Embryonic facial prominence (tissue), 1 donor: ENCODE results near the gene SRGAP2C.
"Not testable (repeated sequence)": the region's sequence is repeated elsewhere in the genome, so short reads cannot be mapped to it uniquely, and the experiment has no call there.

Experiments
- DNase-seq: peaks from one replicate; pipeline ENCODE4 v3.0.0-alpha.2; 2016; ENCODE audit errors: extremely low spot score

Gene SRGAP2C

GRCh38 chr1:121226925-121227324 is 42.1 kb downstream of the SRGAP2C start:
- DNase-seq: not testable (repeated sequence)

- not testable (repeated sequence) for DNase-seq
Observed at GRCh38 chr1:121227544-121228330, 43.0 kb downstream of the SRGAP2C start.

GRCh38 chr1:121230636-121231035 is 45.9 kb downstream of the SRGAP2C start:
- DNase-seq: not testable (repeated sequence)

- not testable (repeated sequence) for DNase-seq
Observed at GRCh38 chr1:121232445-121233125, 47.8 kb downstream of the SRGAP2C start.

- not testable (repeated sequence) for DNase-seq
Observed at GRCh38 chr1:121234090-121234759, 49.5 kb downstream of the SRGAP2C start.

- DNase-seq: not testable (repeated sequence)
Observed at GRCh38 chr1:121238384-121238783, 53.6 kb downstream of the SRGAP2C start.

GRCh38 chr1:121243913-121244312 is 59.1 kb downstream of the SRGAP2C start:
- not testable (repeated sequence) for DNase-seq

- DNase-seq: not testable (repeated sequence)
Observed at GRCh38 chr1:121246399-121246798, 61.6 kb downstream of the SRGAP2C start.

- DNase-seq: not testable (repeated sequence)
Observed at GRCh38 chr1:121252656-121253055, 67.9 kb downstream of the SRGAP2C start.

GRCh38 chr1:121254618-121255017 is 69.8 kb downstream of the SRGAP2C start:
- DNase-seq: not testable (repeated sequence)

GRCh38 chr1:121257632-121258031 is 72.9 kb downstream of the SRGAP2C start:
- not testable (repeated sequence) for DNase-seq

- not testable (repeated sequence) for DNase-seq
Observed at GRCh38 chr1:121258134-121258533, 73.4 kb downstream of the SRGAP2C start.

- DNase-seq: not testable (repeated sequence)
Observed at GRCh38 chr1:121260205-121260604, 75.4 kb downstream of the SRGAP2C start.

GRCh38 chr1:121262163-121262562 is 77.4 kb downstream of the SRGAP2C start:
- DNase-seq: not testable (repeated sequence)

- not testable (repeated sequence) for DNase-seq
Observed at GRCh38 chr1:121263789-121264244, 79.0 kb downstream of the SRGAP2C start.

- DNase-seq: not testable (repeated sequence)
Observed at GRCh38 chr1:121267072-121267471, 82.3 kb downstream of the SRGAP2C start.

GRCh38 chr1:121269309-121269708 is 84.5 kb downstream of the SRGAP2C start:
- DNase-seq: not testable (repeated sequence)

GRCh38 chr1:121269973-121270372 is 85.2 kb downstream of the SRGAP2C start:
- not testable (repeated sequence) for DNase-seq

- not testable (repeated sequence) for DNase-seq
Observed at GRCh38 chr1:121271143-121271715, 86.5 kb downstream of the SRGAP2C start.

GRCh38 chr1:121275435-121275834 is 90.7 kb downstream of the SRGAP2C start:
- not testable (repeated sequence) for DNase-seq

GRCh38 chr1:121278202-121278601 is 93.4 kb downstream of the SRGAP2C start:
- not testable (repeated sequence) for DNase-seq
